H1 (cell line): ENCODE results near the gene UBE3A. TPM values are rescaled to one million over a fixed set of nuclear protein-coding genes. Genes with fewer than 3 reads are reported as not detected.

ENCODE experiments used
- CTCF ChIA-PET: fragments of 300-600 bp; sonication (Branson Sonifier 250); formaldehyde crosslinking; loops from one replicate; lab custom pipeline; 2021; ENCODE audit not compliant: partially characterized antibody; lab: Charles Lee
- POLR2A ChIA-PET: fragments of 300-600 bp; sonication (Branson Sonifier 250); formaldehyde crosslinking; loops from one replicate; lab custom pipeline; 2021; ENCODE audit warnings: inconsistent platforms; ENCODE audit not compliant: partially characterized antibody; lab: Charles Lee
- DNase-seq, 2 experiments: peaks; one replicate each; pipeline versions ENCODE4 v3.0.0 to v3.0.0-alpha.2; 2010 to 2022; ENCODE audit warnings: low spot score in 2 of 2, low read depth in 1 of 2, mixed read lengths in 1 of 2
- FAIRE-seq: peaks from 2 replicates; lab custom pipeline; 2011; peaks lifted over from hg19 to GRCh38; lab: Jason Lieb, UNC
- H2AFZ ChIP-seq: 2 replicates; pipeline ENCODE4 v1.8.1; 2012; ENCODE audit warnings: low read length, inconsistent platforms
- H2AK5ac ChIP-seq: 2 replicates; pipeline ENCODE4 v1.6.1; 2013; ENCODE audit warnings: low read depth, low read length
- H2BK120ac ChIP-seq: replicated peaks from 2 replicates; pipeline ENCODE3; 2013; ENCODE audit warnings: low read depth, low read length, inconsistent platforms
- H2BK12ac ChIP-seq: 2 replicates; pipeline ENCODE4 v1.6.1; 2013; ENCODE audit warnings: low read depth, low read length
- H2BK15ac ChIP-seq: 2 replicates; pipeline ENCODE4 v1.6.1; 2013; ENCODE audit warnings: low read length
- H2BK20ac ChIP-seq: 2 replicates; pipeline ENCODE4 v1.6.1; 2013; ENCODE audit warnings: low read length
- H2BK5ac ChIP-seq: 2 replicates; pipeline ENCODE4 v1.6.1; 2013; ENCODE audit warnings: low read depth, low read length
- H3K14ac ChIP-seq: 2 replicates; pipeline ENCODE4 v1.6.1; 2013; ENCODE audit warnings: inconsistent platforms; ENCODE audit not compliant: insufficient read length
- H3K18ac ChIP-seq: 2 replicates; pipeline ENCODE4 v1.6.1; 2013; ENCODE audit warnings: low read length; ENCODE audit errors: extremely low read depth
- H3K23ac ChIP-seq: 2 replicates; pipeline ENCODE4 v1.6.1; 2013; ENCODE audit warnings: inconsistent platforms; ENCODE audit not compliant: insufficient read length
- H3K23me2 ChIP-seq: 2 replicates; pipeline ENCODE4 v1.6.1; 2013; ENCODE audit warnings: low read depth, low read length
- H3K27ac ChIP-seq: 2 replicates; pipeline ENCODE4 v1.6.1; 2011; ENCODE audit warnings: low read depth, low read length, inconsistent platforms
- H3K27me3 ChIP-seq, 4 experiments: replicated peaks in 1 of 4; 1 replicate in 1 of 4; 2 replicates in 3 of 4; pipeline versions ENCODE4 v1.6.1 to v1.8.1; 2011 to 2013; ENCODE audit warnings: low read length in 3 of 4, mild to moderate bottlenecking in 3 of 4, inconsistent platforms in 2 of 4, mixed read lengths in 2 of 4, moderate library complexity in 1 of 4; ENCODE audit not compliant: control insufficient read depth in 3 of 4, insufficient read depth in 3 of 4; ENCODE audit errors: extremely low read depth in 1 of 4
- H3K36me3 ChIP-seq, 4 experiments: 2 replicates each; pipeline versions ENCODE4 v1.6.1 to v1.8.1; 2011 to 2013; ENCODE audit warnings: mild to moderate bottlenecking in 4 of 4, low read length in 3 of 4, moderate library complexity in 2 of 4, control low read depth in 1 of 4, inconsistent platforms in 1 of 4; ENCODE audit not compliant: insufficient read depth in 4 of 4, control insufficient read depth in 2 of 4
- H3K4ac ChIP-seq: replicated peaks from 2 replicates; pipeline ENCODE3; 2013; ENCODE audit warnings: low read length, low read depth, mixed read lengths, inconsistent platforms; ENCODE audit not compliant: insufficient read length
- H3K4me1 ChIP-seq, 4 experiments: replicated peaks in 1 of 4; 1 replicate in 1 of 4; 2 replicates in 3 of 4; pipeline versions ENCODE4 v1.6.1 to v1.8.1; 2011 to 2013; ENCODE audit warnings: low read length in 3 of 4, inconsistent platforms in 2 of 4, mixed read lengths in 1 of 4; ENCODE audit not compliant: insufficient read depth in 4 of 4, control insufficient read depth in 3 of 4
- H3K4me2 ChIP-seq, 2 experiments: 2 replicates each; pipeline versions ENCODE4 v1.6.1 to v1.8.1; 2011 to 2013; ENCODE audit warnings: low read depth in 2 of 2, low read length in 2 of 2, control low read depth in 1 of 2, inconsistent platforms in 1 of 2, mild to moderate bottlenecking in 1 of 2; ENCODE audit not compliant: insufficient read depth in 1 of 2
- H3K4me3 ChIP-seq, 4 experiments: fragments of 200-600, 300-600 bp in 1 of 4; sonication (generic), shearing (Covaris generic), sonication (Bioruptor Twin) in 1 of 4; 2 replicates each; pipeline versions ENCODE4 v1.5.1 to v1.8.1; 2011 to 2016; ENCODE audit warnings: low read length in 4 of 4, low read depth in 3 of 4, control low read depth in 2 of 4, inconsistent platforms in 2 of 4, mild to moderate bottlenecking in 2 of 4, mixed read lengths in 1 of 4, moderate library complexity in 1 of 4; ENCODE audit not compliant: insufficient read depth in 2 of 4; ENCODE audit errors: extremely low read depth in 1 of 4
- H3K56ac ChIP-seq: replicated peaks from 2 replicates; pipeline ENCODE3; 2013; ENCODE audit warnings: low read depth, mild to moderate bottlenecking, mixed read lengths, low read length, inconsistent platforms; ENCODE audit not compliant: insufficient read length
- H3K79me1 ChIP-seq: 2 replicates; pipeline ENCODE4 v1.6.1; 2013; ENCODE audit warnings: low read depth, low read length, control low read depth
- H3K79me2 ChIP-seq, 2 experiments: 2 replicates each; pipeline versions ENCODE4 v1.6.1 to v1.8.1; 2012 to 2013; ENCODE audit warnings: low read length in 2 of 2, mild to moderate bottlenecking in 2 of 2, inconsistent platforms in 1 of 2; ENCODE audit not compliant: insufficient read depth in 2 of 2, control insufficient read depth in 1 of 2
- H3K9ac ChIP-seq, 4 experiments: replicated peaks in 1 of 4; 1 replicate in 1 of 4; 2 replicates in 3 of 4; pipeline versions ENCODE4 v1.6.1 to v1.8.1; 2011 to 2013; ENCODE audit warnings: low read depth in 3 of 4, low read length in 3 of 4, control low read depth in 2 of 4, mild to moderate bottlenecking in 2 of 4, moderate library complexity in 2 of 4, inconsistent platforms in 1 of 4; ENCODE audit errors: extremely low read depth in 1 of 4
- H3K9me3 ChIP-seq, 2 experiments: 2 replicates each; pipeline versions ENCODE4 v1.6.1 to v1.8.1; 2012 to 2013; ENCODE audit warnings: mild to moderate bottlenecking in 2 of 2, moderate library complexity in 2 of 2, control low read depth in 1 of 2, inconsistent platforms in 1 of 2, low read depth in 1 of 2, low read length in 1 of 2, mixed read lengths in 1 of 2; ENCODE audit not compliant: insufficient read depth in 2 of 2
- H4K20me1 ChIP-seq, 2 experiments: replicated peaks in 1 of 2; 2 replicates each; pipeline versions ENCODE3 to v1.8.1; 2011 to 2013; ENCODE audit warnings: inconsistent platforms in 2 of 2, low read length in 2 of 2, mild to moderate bottlenecking in 1 of 2; ENCODE audit not compliant: insufficient read depth in 2 of 2, control insufficient read depth in 1 of 2
- H4K5ac ChIP-seq: 2 replicates; pipeline ENCODE4 v1.6.1; 2013; ENCODE audit warnings: low read length, low read depth, mixed read lengths, inconsistent platforms; ENCODE audit not compliant: insufficient read length
- H4K8ac ChIP-seq: 2 replicates; pipeline ENCODE4 v1.8.0; 2013; ENCODE audit warnings: mild to moderate bottlenecking, moderate library complexity, low read length, inconsistent platforms; ENCODE audit not compliant: insufficient read depth; ENCODE audit errors: extremely low read depth
- H4K91ac ChIP-seq: replicated peaks from 2 replicates; pipeline ENCODE3; 2013; ENCODE audit warnings: low read length, mixed read lengths, inconsistent platforms; ENCODE audit not compliant: insufficient read length
- CBX8 ChIP-seq: fragments of 300-800, 300-1000 bp; sonication (generic); IDR thresholded peaks from 2 replicates; pipeline ENCODE4 v1.7.1; 2016; ENCODE audit warnings: low read depth, low read length, borderline replicate concordance
- CREB1 ChIP-seq: IDR thresholded peaks from 2 replicates; pipeline ENCODE4 v1.6.1; 2012; ENCODE audit warnings: inconsistent platforms
- JUND ChIP-seq: IDR thresholded peaks from 2 replicates; pipeline ENCODE4 v1.6.1; 2011; ENCODE audit warnings: mild to moderate bottlenecking, improper control_type of control experiment, low read length
- NRF1 ChIP-seq: IDR thresholded peaks from 2 replicates; pipeline ENCODE4 v1.6.1; 2011; ENCODE audit warnings: mild to moderate bottlenecking, low read depth, low read length, improper control_type of control experiment
- WGBS, 2 experiments: shearing (Covaris generic) in 1 of 2; methylation state at CpG; one replicate each; pipeline versions ENCODE4 v1.1.6 to v1.1.7; 2013 to 2015; ENCODE audit warnings: low lambda C conversion rate in 2 of 2, mixed read lengths in 2 of 2, inconsistent platforms in 1 of 2, low coverage in 1 of 2, missing lambda C conversion rate in 1 of 2; ENCODE audit not compliant: insufficient replicate concordance in 2 of 2, insufficient coverage in 1 of 2, insufficient read length in 1 of 2; ENCODE audit errors: extremely low coverage in 1 of 2, missing lambda C conversion rate in 1 of 2; 5-methylcytosine and 5-hydroxymethylcytosine counted together
- polyA plus RNA-seq, 7 experiments: library from polyadenylated mRNA; depleted of rRNA in 3 of 7; stranded (reverse) in 5 of 7; unstranded in 2 of 7; fragments of >200 nt in 5 of 7; fragments of 200-250 nt in 2 of 7; gene quantifications; 1 replicate in 5 of 7; 2 replicates in 1 of 7; 4 replicates in 1 of 7; pipeline versions ENCODE4 v1.2.1 to v1.2.3, GENCODE V29; 2011 to 2013; ENCODE audit warnings: missing spikeins in 2 of 7, mixed read lengths in 2 of 7
- total RNA-seq: library from RNA; stranded (reverse); fragmentation: NEBNext Ultra II Directional; extraction: Animal tissue kit (Norgen Biotek cat#: 25700); gene quantifications from 2 replicates; pipeline ENCODE4 v1.2.1, GENCODE V29; 2021

Gene UBE3A
- total and polyA plus RNA-seq, 2 of the 8 experiments (the other 6 are each of a cell fraction or from before 2014, with no cell fraction given) = 13.8 to 110 TPM

- ChIA-PET POLR2A (no interaction called here), CTCF (no interaction called here)
- DNase-seq (no peak), FAIRE-seq (no peak)
- H2AFZ ChIP-seq = no peak overlapping the region
- H4K91ac ChIP-seq = no peak overlapping the region
- H3K4me1 ChIP-seq = no peaks in the 10 kb centered on the region
- H2AK5ac ChIP-seq = no peak overlapping the region
- WGBS, 2 experiments = 85% methylated on average over 3 of the region's 3 CpGs; no CpG with 5 or more reads in 1 of the 2 experiments
- H2BK15ac ChIP-seq = no peak overlapping the region
- no peak overlapping the region for H3K4me2 ChIP-seq
- no peaks in the 10 kb centered on the region for H3K27me3 ChIP-seq
- H2BK20ac ChIP-seq = no peak overlapping the region
- no peaks in the 10 kb centered on the region for H3K36me3 ChIP-seq
- H3K14ac ChIP-seq = no peak overlapping the region
- H3K27ac ChIP-seq = no peak overlapping the region
- no peaks in the 10 kb centered on the region for H3K23me2 ChIP-seq
- no peaks in the 10 kb centered on the region for H3K79me2 ChIP-seq
- H3K23ac ChIP-seq = no peak overlapping the region
- no peak overlapping the region for H2BK5ac ChIP-seq
- H3K9me3 ChIP-seq = peaks cover 1 to 6% of the 10 kb centered on the region in 2 experiments; a peak in 1 of 4 replicates
- H2BK12ac ChIP-seq = no peak overlapping the region
- H3K4ac ChIP-seq = no peak overlapping the region
- H4K20me1 ChIP-seq = no peaks in the 10 kb centered on the region
- H4K8ac ChIP-seq = no peak overlapping the region
- no peak overlapping the region for H3K9ac ChIP-seq
- no peak overlapping the region for H3K56ac ChIP-seq
- no peak overlapping the region for H3K4me3 ChIP-seq
- H2BK120ac ChIP-seq = no peak overlapping the region
- no peak overlapping the region for H4K5ac ChIP-seq
- no peaks in the 10 kb centered on the region for H3K79me1 ChIP-seq
- H3K18ac ChIP-seq = no peak overlapping the region
- TF ChIP-seq CBX8 (no peak), JUND (no peak), CREB1 (no peak), NRF1 (no peak)
These were observed 7.3 kb upstream of the UBE3A start for GRCh38 chr15:25446076-25446475.
